MM.1S (cell line): ENCODE data around the gene CPAMD8.

ENCODE experiments used
- DNase-seq: peaks from one replicate; pipeline ENCODE4 v3.0.0-alpha.2; 2015
- H2AFZ ChIP-seq: fragments of 300-600 bp; sonication (generic); 2 replicates; pipeline ENCODE4 v1.6.0; 2016; ENCODE audit warnings: antibody characterized with exemption, low read length
- H3F3A ChIP-seq: fragments of 300-600 bp; sonication (generic); 2 replicates; pipeline ENCODE4 v1.6.1; 2016; ENCODE audit warnings: mild to moderate bottlenecking, antibody characterized with exemption, low read length, moderate library complexity, mixed read lengths; ENCODE audit not compliant: insufficient read depth
- H3K27ac ChIP-seq: fragments of 300-600 bp; sonication (generic); 2 replicates; pipeline ENCODE4 v1.5.1; 2016; ENCODE audit warnings: mild to moderate bottlenecking, low read length
- H3K27me3 ChIP-seq: fragments of 300-600 bp; sonication (generic); replicated peaks from 2 replicates; pipeline ENCODE4 v1.6.0; 2016; ENCODE audit warnings: low read length; ENCODE audit not compliant: insufficient read depth
- H3K36me3 ChIP-seq: fragments of 300-600 bp; sonication (generic); replicated peaks from 2 replicates; pipeline ENCODE4 v1.6.1; 2016; ENCODE audit warnings: mild to moderate bottlenecking, low read length, mixed read lengths; ENCODE audit not compliant: insufficient read depth
- H3K4me1 ChIP-seq: fragments of 300-600 bp; sonication (generic); 2 replicates; pipeline ENCODE4 v1.6.1; 2016; ENCODE audit warnings: low read length, mixed read lengths
- H3K4me2 ChIP-seq: fragments of 300-600 bp; sonication (generic); 2 replicates; pipeline ENCODE4 v1.6.0; 2016; ENCODE audit warnings: low read depth, low read length
- H3K4me3 ChIP-seq: fragments of 300-600 bp; sonication (generic); 2 replicates; pipeline ENCODE4 v1.5.1; 2016; ENCODE audit warnings: low read length, mixed read lengths
- H3K79me2 ChIP-seq: fragments of 300-600 bp; sonication (generic); 2 replicates; pipeline ENCODE4 v1.6.1; 2016; ENCODE audit warnings: mixed run types, low read length, mixed read lengths
- H3K9ac ChIP-seq: fragments of 300-600 bp; sonication (generic); 2 replicates; pipeline ENCODE4 v1.6.1; 2016; ENCODE audit warnings: low read length, mixed read lengths
- H3K9me2 ChIP-seq: fragments of 300-600 bp; sonication (generic); replicated peaks from 2 replicates; pipeline ENCODE4 v1.6.1; 2016; ENCODE audit warnings: mild to moderate bottlenecking, low read length, mixed read lengths; ENCODE audit not compliant: insufficient read depth
- H3K9me3 ChIP-seq: fragments of 300-600 bp; sonication (generic); replicated peaks from 2 replicates; pipeline ENCODE4 v1.6.1; 2016; ENCODE audit warnings: mild to moderate bottlenecking, low read length, mixed read lengths; ENCODE audit not compliant: insufficient read depth
- H4K20me1 ChIP-seq: fragments of 300-600 bp; sonication (generic); 2 replicates; pipeline ENCODE4 v1.6.1; 2016; ENCODE audit warnings: mild to moderate bottlenecking, low read length, moderate library complexity, mixed read lengths; ENCODE audit not compliant: insufficient read depth
- CTCF ChIP-seq: fragments of 300-600 bp; sonication (generic); IDR thresholded peaks from 2 replicates; pipeline ENCODE4 v1.5.1; 2016; ENCODE audit warnings: antibody characterized with exemption, low read length, mixed read lengths
- EZH2 ChIP-seq: fragments of 300-600 bp; sonication (generic); optimal IDR thresholded peaks from 2 replicates; pipeline ENCODE3; 2017; ENCODE audit warnings: low read depth, mild to moderate bottlenecking, antibody characterized with exemption, low read length, mixed read lengths
- EZH2phosphoT487 ChIP-seq: fragments of 300-600 bp; sonication (generic); IDR thresholded peaks from 2 replicates; pipeline ENCODE4 v1.6.1; 2018; ENCODE audit warnings: antibody characterized with exemption, low read length

CPAMD8 gene

GRCh38 chr19:16897856-16898161 is 128.8 kb downstream of the CPAMD8 start:
- Histone ChIP-seq H3K27me3 (peaks cover 25% of the 10 kb centered on the region), H4K20me1 (no peaks in the 10 kb centered on the region), H3F3A (no peaks in the 10 kb centered on the region), H3K9me3 (no peaks in the 10 kb centered on the region), H3K4me2 (peak overlapping the region; percentile 92; the same call in 1 of the 2 replicates), H3K9ac (0 out of 2 replicates have a peak overlapping the region, but pooled peaks have one; percentile 21), H3K4me3 (peak overlapping the region; percentile 72), H3K9me2 (no peaks in the 10 kb centered on the region), H3K27ac (no peak overlapping the region), H2AFZ (peak overlapping the region; percentile 86), H3K4me1 (peaks cover 7% of the 10 kb centered on the region; the same call in 1 of the 2 replicates), H3K36me3 (no peaks in the 10 kb centered on the region), H3K79me2 (no peaks in the 10 kb centered on the region)
- TF ChIP-seq CTCF (no peak), EZH2 (no peak), EZH2phosphoT487 (no peak)
- DNase-seq: no peak

GRCh38 chr19:16897029-16897855 is 129.4 kb downstream of the CPAMD8 start:
- peak; percentile 79 for DNase-seq
- H3K4me2 ChIP-seq: peak overlapping the region; percentile 92
- H3K9ac ChIP-seq: peak overlapping the region; percentile 21; the same call in 1 of the 2 replicates
- TF ChIP-seq CTCF (no peak), EZH2 (no peak), EZH2phosphoT487 (no peak)
- H3K4me3 ChIP-seq: peak overlapping the region; percentile 72
- H3K9me2 ChIP-seq: no peaks in the 10 kb centered on the region
- no peaks in the 10 kb centered on the region for H3K79me2 ChIP-seq
- H3K36me3 ChIP-seq: no peaks in the 10 kb centered on the region
- H3K9me3 ChIP-seq: no peaks in the 10 kb centered on the region
- H3K27ac ChIP-seq: no peak overlapping the region
- peaks cover 20% of the 10 kb centered on the region for H3K27me3 ChIP-seq
- H2AFZ ChIP-seq: peak overlapping the region; percentile 86
- no peaks in the 10 kb centered on the region for H3F3A ChIP-seq
- H4K20me1 ChIP-seq: no peaks in the 10 kb centered on the region
- H3K4me1 ChIP-seq: peaks cover 7% of the 10 kb centered on the region; the same call in 1 of the 2 replicates

GRCh38 chr19:16896146-16897028 is 130.2 kb downstream of the CPAMD8 start:
- H3K9me2 ChIP-seq: no peaks in the 10 kb centered on the region
- H3K27me3 ChIP-seq: peaks cover 12% of the 10 kb centered on the region
- H3K4me2 ChIP-seq: peak overlapping the region; percentile 82
- no peaks in the 10 kb centered on the region for H3K79me2 ChIP-seq
- 0 out of 2 replicates have a peak overlapping the region, but pooled peaks have one; percentile 21 for H2AFZ ChIP-seq
- H3K4me3 ChIP-seq: peak overlapping the region; percentile 43
- no peaks in the 10 kb centered on the region for H3F3A ChIP-seq
- H3K27ac ChIP-seq: no peak overlapping the region
- no peaks in the 10 kb centered on the region for H3K36me3 ChIP-seq
- no peaks in the 10 kb centered on the region for H4K20me1 ChIP-seq
- no peak for TF ChIP-seq CTCF
- no peak for TF ChIP-seq EZH2
- TF ChIP-seq EZH2phosphoT487: no peak
- DNase-seq: no peak
- peaks cover 7% of the 10 kb centered on the region; the same call in 1 of the 2 replicates for H3K4me1 ChIP-seq
- H3K9ac ChIP-seq: no peak overlapping the region
- no peaks in the 10 kb centered on the region for H3K9me3 ChIP-seq
